Measurements from ENCODE around the gene CDC37L1.

DNA sequence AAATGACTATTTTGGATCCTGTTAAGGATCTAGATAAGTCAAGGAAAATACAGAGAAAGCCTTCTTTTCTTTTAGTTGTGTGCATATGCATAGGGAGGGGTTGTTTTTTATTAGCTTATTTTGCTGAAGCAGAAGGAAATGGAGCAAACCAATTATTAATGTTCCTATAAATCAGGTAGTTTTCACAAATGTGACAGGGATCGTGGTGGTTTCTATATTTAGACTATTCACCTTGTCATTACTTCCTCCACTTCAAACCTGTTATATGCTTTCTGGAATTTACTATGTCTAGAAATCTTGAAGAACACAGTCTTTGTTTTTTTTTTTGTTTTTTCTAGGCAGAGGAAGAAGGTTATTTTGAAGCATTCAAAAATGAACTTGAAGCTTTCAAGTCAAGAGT is 22.2 kb downstream of the CDC37L1 start:
- no peak for TF ChIP-seq POLR2AphosphoS5 (IDR thresholded peaks at IDR 0.05)
- TF ChIP-seq, protein P1, sequence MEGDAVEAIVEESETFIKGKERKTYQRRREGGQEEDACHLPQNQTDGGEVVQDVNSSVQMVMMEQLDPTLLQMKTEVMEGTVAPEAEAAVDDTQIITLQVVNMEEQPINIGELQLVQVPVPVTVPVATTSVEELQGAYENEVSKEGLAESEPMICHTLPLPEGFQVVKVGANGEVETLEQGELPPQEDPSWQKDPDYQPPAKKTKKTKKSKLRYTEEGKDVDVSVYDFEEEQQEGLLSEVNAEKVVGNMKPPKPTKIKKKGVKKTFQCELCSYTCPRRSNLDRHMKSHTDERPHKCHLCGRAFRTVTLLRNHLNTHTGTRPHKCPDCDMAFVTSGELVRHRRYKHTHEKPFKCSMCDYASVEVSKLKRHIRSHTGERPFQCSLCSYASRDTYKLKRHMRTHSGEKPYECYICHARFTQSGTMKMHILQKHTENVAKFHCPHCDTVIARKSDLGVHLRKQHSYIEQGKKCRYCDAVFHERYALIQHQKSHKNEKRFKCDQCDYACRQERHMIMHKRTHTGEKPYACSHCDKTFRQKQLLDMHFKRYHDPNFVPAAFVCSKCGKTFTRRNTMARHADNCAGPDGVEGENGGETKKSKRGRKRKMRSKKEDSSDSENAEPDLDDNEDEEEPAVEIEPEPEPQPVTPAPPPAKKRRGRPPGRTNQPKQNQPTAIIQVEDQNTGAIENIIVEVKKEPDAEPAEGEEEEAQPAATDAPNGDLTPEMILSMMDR (IDR thresholded peaks at IDR 0.05), result no peak

Measured in transverse colon (tissue), 4 donors.